HepG2 (cell line): ENCODE measurements around the gene ARHGEF10L.

ENCODE experiments used
- CBX5 ChIP-seq: sonication (generic); formaldehyde crosslinking; IDR thresholded peaks from 2 replicates; pipeline ENCODE4 v1.4.0; 2020; ENCODE audit warnings: missing genetic modification reagents, borderline replicate concordance
- CHCHD3 ChIP-seq: sonication (generic); formaldehyde crosslinking; IDR thresholded peaks from 2 replicates; pipeline ENCODE4 v1.8.0; 2022; ENCODE audit warnings: mild to moderate bottlenecking, missing genetic modification reagents, moderate library complexity
- MED8 ChIP-seq: sonication (generic); formaldehyde crosslinking; IDR thresholded peaks from 2 replicates; pipeline ENCODE4 v1.8.1; 2023; ENCODE audit warnings: mild to moderate bottlenecking, missing genetic modification reagents; ENCODE audit not compliant: insufficient replicate concordance
- SPEN ChIP-seq: sonication (generic); formaldehyde crosslinking; IDR thresholded peaks from 2 replicates; pipeline ENCODE4 v1.5.1; 2020; ENCODE audit warnings: low read depth, mild to moderate bottlenecking, missing genetic modification reagents
- TBP ChIP-seq: sonication (generic); formaldehyde crosslinking; IDR thresholded peaks from 2 replicates; pipeline ENCODE4 v1.5.0; 2020; ENCODE audit warnings: missing genetic modification reagents
- ZNF546 ChIP-seq: sonication (generic); formaldehyde crosslinking; conservative IDR thresholded peaks from 2 replicates; pipeline ENCODE4 v1.8.1; 2023; ENCODE audit warnings: mild to moderate bottlenecking, missing genetic modification reagents

- TF ChIP-seq ZNF546 (CRISPR knock-in tag) (no peak), CHCHD3 (CRISPR knock-in tag) (no peak), TBP (CRISPR knock-in tag) (no peak), MED8 (no peak), SPEN (no peak), CBX5 (CRISPR knock-in tag) (no peak)
Observed at GRCh38 chr1:17539118-17539476, 401 bp upstream of the ARHGEF10L start.
